Fibroblast of skin of back (primary cell): ENCODE data around the gene HSD17B14.
"Not testable (repeated sequence)": the region's sequence is repeated elsewhere in the genome, so short reads cannot be mapped to it uniquely, and the experiment has no call there.

ENCODE experiments used
- DNase-seq: peaks from one replicate; pipeline ENCODE4 v3.0.0-alpha.2; 2013

HSD17B14 gene

DNA sequence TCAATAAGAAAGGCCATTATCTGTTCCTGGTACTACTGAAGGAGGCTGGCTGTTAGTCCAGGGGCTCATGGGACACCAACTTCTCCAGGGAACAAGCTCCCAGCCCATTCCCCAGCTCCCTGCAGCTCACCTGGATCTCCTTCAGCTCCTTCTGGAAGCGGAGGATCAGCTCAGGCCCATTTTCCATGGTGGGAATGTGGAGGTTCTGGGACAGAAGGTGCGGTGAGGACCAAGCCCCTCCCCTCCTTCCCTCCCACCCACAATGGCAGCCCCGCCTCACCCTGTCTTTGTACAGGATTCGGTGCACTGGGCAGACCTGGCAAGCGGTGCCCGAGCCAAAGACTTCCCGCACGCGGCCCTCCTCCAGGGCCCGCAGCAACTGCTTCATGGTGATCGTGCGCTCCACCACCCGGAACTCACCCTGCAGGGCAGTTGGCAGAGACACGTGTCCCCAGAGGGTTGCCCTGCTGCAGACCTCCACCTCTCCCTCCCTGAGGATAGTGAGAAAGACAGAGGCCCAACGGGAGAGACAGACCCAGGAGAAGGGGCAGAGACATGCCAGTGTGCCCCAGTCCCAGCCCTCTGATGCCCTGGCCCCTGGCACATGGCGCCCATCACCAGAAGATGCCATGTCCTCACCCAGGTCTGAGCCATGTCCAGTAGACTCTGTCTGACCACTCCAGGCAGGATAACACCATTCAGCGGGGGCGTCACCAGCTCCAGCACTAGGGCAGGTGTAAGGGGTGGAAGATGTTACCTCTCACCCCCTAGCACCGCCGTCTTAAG, 39.8 kb downstream of the HSD17B14 start:
- DNase-seq = no peak

DNA sequence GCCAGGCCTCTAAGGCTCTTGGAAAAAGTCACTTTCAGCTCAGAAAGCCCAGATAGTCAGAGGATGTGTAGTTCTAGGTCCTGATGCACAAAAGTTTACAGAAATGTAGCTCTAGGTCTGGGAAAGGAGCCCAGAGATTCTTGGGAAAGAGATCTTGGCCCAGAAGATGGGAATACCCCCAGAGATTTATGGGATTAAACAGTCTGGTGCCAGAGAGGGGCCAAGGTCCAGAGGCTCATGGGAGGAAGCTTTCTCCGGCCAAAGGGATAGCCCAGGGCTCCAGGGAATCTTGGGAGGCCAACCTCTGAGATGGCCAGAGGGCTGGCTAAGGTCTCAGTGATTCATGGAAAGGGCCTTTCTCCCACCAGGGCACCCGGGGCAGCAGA, 40.6 kb downstream of the HSD17B14 start:
- DNase-seq = no peak

DNA sequence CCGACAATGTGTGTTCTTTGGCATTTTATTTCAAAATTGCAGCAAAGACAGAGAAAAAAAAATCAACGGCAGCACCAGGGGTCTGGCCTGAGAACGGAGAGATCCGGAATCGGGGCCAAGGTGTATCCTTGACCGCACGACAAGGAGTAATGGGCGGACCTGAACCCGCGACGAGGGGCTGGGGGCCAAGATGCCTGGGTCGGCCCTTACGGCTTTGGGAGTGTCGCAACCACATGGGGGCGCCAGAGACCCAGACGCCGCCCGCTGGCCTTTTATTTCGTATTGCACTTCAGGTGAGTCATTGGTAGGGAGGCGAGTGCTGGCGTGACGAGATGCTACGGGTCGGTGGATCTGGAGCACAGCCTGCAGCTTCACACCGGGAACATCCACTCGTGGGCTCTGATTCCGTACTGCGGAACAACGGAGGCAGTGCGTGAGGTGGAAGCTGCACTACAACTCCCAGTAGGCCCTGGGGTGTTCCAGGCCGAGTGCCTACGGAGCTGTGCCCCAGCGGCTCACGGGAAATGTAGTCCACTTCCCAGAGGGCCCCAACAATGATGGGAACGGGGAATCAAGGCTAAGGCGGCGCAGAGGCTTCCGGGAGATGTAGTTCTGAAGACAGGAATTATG, 41.1 kb downstream of the HSD17B14 start:
- DNase-seq = peak; percentile 95

DNA sequence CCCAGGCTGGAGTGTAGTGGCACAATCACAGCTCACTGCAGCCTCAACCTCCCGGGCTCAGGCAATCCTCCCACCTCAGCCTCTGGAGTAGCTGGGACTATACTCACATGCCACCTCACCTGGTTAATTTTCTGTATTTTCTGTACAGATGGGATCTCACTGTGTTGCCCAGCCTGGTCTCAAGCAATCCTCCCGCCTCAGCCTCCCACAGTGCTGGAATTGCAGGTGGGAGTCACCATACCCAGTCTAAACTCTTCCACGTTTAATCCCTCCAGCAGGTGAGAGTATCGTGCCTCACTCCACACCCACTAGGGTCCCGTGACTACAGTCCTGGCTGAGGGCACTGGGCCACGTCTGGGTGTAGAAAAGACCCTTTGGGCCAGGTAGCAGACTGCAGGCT, 42.0 kb downstream of the HSD17B14 start:
- no peak for DNase-seq

DNA sequence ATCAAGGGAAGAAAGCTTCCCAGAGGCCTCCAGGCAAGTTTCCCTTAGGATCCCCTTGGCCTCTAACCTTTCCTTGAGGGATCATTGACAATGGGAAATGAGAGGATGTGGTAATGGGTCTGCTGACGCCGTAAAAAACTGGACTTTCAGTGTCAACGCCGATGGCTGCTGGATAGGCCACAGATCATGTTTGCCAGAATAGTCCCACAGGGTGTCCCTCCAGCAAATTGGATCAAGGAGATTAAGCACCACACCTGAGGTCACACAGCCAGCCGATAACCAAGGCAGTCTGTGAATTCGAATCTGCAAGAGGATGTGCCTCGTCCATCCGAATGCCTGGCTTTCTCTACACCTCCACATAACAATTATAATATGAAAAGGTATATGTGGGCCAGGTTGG, 43.0 kb downstream of the HSD17B14 start:
- no peak for DNase-seq

DNA sequence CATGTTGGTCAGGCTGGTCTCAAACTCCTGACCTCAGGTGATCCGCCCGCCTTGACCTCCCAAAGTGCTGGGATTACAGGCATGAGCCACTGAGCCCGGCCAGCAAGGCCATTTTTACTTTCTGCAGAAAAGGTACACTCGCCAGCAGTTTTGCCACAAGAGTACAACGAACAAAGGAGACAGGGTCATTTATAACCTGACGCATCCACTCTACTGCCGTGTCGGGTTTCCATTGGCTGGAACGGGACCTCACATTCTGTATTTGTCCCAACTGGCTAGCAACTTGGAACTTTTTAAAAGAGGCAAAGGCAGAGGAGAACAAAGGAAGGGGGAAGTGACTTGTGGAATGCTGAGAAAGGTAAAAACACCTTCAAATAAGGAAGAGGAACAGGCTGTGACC, 49.0 kb downstream of the HSD17B14 start:
- DNase-seq = not testable (repeated sequence)

DNA sequence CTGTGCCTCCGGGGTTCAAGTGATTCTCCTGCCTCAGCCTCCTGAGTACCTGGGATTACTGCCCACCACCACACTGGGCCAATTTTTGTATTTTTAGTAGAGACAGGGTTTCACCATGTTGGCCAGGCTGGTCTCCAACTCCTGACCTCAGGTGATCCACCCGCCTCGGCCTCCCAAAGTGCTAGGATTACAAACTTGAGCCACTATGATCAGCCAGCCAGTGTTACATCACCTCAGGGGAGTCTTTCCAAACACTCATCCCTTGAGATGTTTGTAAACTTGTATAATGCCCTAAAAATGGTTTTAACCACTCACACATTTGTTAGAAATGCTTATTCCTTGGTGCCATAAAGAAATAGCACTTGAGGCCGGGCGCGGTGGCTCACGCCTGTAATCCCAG, 49.9 kb downstream of the HSD17B14 start:
- not testable (repeated sequence) for DNase-seq

DNA sequence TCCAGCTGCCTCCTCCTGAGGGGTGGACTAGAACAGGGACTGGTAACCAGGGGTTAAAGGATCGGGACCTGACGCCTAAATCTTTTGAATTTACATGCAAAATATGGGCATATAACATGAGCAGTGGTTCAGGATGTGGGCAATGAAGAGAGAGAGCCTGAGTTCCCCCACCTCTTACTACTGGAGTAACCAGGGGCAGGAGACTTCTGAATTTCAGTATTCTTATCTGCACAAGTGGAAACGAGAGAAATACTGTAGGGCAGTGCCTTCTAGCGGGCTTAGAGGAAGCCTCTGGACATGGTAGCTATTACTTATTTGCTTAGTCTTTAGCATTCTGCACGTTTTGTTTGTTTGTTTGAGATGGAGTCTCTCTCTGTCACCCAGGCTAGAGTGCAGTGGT, 51.8 kb downstream of the HSD17B14 start:
- no peak for DNase-seq

DNA sequence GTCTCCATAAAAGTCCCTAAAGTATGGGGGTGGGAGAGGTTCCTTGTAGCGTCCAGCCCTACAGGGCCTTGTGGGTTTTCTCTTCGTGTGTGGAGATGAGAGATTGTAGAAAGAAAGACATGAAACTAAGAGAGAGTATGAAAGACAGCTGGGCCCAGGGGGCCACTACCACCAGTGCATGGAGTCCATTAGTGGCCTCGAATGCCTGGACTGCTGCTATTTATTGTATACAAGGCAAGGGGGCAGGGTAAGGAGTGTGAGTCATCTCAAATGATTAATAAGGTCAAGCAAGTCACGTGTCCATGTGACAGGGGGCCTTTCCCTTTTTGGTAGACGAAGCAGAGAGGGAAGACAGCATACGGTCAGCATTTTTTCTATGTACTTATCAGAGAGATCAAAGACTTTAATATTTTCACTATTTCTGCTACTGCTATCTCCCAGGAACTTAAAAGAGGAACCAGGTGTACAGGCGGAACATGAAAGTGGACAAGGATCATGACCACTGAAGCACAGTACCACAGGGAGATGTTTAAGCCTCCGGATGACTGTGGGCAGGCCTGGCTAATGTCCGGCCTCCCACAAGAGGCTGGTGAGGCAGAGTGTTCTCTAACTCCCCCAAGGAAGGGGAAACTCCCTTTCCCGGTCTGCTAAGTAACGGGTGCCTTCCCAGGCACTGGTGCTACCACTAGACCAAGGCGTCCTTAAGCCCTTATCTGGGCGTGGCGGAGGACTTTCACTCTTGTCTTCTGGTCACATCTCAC, 55.5 kb downstream of the HSD17B14 start:
- DNase-seq = peak; percentile 52

DNA sequence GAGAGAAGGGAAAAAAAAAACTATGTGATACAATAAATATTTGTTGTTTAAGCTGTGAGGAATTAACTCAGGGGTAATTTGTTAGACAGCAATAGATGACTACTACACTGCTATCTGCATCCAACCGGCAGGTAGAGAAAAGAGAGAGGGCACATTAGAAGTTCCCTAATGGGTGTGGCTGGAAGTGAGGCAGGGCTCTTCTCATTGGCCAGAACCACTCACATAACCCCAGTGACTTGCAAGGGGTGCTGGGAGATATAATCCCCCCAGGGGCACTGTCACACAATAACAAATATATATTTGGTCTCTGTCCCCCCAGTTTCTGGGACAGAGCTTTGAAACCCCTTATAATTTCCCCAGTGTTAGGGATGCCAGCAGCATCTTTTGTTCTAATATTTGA, 56.7 kb downstream of the HSD17B14 start:
- no peak for DNase-seq

DNA sequence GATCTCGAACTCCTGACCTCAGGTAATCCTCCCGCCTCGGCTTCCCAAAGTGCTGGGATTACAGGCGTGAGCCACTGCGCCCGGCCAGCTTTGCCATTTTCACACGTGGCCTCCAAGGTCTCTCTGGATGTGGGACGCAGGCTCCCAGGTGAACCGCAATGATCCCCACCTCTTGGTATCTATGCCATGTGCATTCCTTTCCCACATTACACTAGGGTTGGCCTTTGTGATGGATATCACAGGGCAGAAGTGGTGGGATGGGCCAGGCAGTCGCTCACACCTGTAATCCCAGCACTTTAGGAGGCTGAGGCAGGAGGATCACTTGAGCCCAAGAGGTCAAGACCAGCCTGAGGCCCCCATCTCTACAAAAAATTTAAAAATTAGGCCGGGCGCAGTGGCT, 58.6 kb downstream of the HSD17B14 start:
- no peak for DNase-seq

DNA sequence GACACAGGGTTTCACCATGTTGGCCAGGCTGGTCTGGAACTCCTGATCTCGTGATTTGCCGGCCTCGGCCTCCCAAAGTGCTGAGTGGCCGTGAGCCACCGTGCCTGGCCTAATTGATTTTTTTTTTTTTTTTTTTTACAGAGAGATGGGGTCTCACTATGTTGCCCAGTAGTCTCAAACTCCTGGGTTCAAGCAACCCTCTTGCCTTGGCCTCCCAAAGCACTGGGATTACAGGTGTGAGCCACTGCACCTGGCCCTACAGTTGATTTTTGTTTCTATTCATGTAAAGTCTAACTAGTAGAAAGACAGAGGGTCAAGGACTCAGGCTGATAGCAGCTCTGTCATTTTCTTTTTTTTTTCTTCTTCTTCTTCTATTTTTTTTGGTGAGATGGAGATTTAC, 59.2 kb downstream of the HSD17B14 start:
- DNase-seq = no peak

DNA sequence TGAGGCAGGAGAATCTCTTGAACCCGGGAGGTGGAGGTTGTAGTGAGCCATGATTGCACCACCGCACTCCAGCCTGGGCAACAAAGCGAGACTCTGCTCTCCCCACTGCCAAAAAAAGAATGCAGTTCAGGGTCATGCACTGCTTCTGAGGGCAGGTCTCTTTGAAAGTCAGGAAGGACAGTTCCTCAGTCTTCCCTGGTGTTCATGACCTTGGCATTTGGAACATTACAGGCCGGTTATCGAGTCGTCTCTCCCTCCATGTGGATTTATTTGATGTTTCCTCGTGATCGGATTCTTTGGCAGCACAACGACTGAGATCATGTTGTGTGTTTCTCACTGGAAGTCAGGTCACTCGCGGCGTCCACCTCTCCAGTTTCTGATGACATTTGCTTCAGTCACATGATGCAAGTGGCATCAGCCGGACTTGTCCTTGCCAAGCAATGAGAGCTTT, 63.8 kb downstream of the HSD17B14 start:
- DNase-seq = no peak

DNA sequence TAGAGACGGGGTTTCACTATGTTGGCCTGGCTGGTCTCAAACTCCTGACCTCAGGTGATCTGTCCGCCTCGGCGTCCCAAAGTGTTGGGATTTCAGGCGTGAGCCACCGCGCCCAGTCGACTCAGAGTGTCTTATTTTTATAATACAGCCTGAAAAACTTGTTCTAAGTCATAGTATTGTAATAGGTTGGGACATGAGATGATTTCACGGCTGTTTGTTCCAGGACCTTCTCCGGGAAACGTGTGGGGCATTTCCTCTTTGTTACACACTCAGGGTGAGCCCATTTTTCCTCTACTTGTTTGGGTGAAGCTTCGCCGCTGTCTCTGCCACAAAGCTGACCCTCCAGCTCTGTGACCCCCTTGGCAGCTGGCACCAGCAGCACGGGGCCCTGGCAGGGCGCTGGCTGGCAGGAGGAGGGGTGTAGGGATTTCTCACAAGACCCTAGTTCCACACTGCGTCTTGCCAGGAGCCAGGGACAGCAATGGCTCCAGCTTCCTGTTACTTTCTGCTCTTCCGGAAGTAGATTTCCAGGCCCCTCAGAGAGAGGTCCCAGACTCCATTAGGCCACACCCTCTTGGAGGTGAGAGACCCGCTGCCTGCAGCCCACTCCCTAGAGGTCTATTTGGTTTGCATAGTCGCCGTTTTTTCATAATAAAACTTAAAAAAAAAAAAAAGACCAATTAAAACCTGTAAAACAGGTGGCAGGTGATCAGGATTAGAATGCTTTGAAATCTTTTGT, 65.4 kb downstream of the HSD17B14 start:
- no peak for DNase-seq

DNA sequence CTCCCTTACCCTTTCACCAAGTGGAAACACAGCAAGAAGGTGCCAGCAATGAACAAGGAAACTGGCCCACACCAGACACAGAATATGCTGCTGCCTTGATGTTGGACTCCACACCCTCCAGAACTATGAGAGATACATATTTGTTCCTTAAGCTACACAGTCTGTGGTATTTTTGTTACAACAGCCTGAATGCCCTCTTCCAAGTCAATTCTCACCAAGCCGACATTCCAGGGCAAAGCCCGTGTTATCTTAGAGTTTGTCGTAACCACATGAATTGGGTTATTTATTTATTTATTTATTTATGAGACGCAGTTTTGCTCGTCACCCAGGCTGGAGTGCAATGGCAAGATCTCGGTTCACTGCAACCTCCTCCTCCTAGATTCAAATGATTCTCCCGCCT, 66.0 kb downstream of the HSD17B14 start:
- DNase-seq = peak; percentile 94

DNA sequence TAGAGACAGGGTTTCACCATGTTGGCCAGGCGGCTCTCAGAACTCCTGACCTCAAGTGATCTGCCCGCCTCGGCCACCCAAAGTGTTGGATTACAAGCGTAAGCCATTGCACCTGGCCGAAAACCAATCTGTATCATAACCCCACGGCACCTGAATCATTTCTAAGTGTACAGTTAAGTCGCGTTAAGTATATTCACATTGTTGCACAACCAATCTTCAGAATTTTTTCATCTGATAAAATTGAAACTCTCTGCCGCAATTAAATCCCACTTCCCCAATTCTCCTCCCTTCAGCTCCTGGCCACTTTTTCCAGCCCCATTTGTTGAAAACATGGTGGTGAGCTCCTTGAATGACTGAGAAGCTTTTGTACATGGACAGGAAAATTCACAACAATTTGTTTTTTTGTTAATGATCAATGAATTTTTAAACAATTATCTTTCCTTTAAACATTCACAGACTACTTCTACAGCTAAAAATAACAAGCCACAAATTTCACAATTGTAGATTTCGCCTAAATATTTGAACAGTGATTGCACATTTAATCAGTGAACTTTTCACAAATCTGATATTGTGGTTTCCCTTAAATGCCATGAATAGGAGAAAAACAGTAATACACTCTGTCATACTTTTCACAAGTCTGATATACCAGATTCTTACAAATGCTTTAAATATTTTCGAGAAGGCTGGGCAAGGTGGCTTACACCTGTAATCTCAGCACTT, 67.1 kb downstream of the HSD17B14 start:
- DNase-seq = no peak

DNA sequence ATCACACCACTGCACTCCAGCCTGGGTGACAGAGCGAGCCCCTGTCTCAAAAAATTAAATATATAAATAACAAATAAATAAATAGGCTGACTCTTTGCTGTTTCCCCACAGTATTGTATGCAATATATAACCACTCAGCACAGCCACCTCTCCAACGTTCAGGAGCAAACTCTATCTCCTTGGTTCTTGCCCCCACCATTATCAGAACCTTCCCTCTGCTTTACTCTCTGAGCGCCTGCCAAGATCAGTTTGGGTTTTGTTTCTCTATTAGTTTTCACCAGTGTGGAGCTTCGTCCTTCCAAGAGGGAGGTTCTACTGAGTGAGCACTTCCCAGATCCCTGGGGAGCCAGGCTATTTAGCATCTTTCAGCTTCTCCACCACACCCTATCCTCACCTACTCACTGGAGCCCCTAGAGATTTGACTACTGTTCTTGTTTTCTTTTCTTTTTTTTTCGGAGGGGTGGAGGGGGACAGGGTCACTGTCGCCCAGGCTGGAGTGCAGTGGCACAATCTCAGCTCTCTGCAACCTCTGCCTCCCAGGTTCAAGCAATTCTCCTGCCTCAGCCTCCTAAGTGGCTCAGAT, 68.0 kb downstream of the HSD17B14 start:
- not testable (repeated sequence) for DNase-seq

DNA sequence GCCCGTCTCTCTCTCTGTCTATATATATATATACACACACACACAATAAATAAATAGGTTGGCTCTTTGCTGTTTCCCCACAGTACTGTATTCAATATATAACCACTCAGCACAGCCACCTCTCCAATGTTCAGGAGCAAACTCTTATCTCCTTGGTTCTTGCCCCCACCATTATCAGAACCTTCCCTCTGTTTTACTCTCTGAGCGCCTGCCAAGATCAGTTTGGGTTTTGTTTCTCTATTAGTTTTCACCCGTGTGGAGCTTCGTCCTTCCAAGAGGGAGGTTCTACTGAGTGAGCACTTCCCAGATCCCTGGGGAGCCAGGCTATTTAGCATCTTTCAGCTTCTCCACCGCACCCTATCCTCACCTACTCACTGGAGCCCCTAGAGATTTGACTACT, 70.5 kb downstream of the HSD17B14 start:
- not testable (repeated sequence) for DNase-seq
